Keratinocyte (primary cell): ENCODE results near the gene ZMAT3. TPM values are rescaled to one million over a fixed set of nuclear protein-coding genes. Genes with fewer than 3 reads are reported as not detected.

Source experiments
- DNase-seq: peaks from one replicate; pipeline ENCODE4 v3.0.0-alpha.2; 2011; ENCODE audit warnings: low read depth, missing footprints, low spot score
- FAIRE-seq: peaks from 2 replicates; lab custom pipeline; 2011; peaks lifted over from hg19 to GRCh38; lab: Jason Lieb, UNC
- H2AFZ ChIP-seq: 2 replicates; pipeline ENCODE4 v1.6.0; 2012; ENCODE audit warnings: low read length, control low read depth, inconsistent platforms; ENCODE audit not compliant: control insufficient read depth
- H3K27ac ChIP-seq: 2 replicates; pipeline ENCODE4 v1.5.1; 2011; ENCODE audit warnings: low read length; ENCODE audit not compliant: control insufficient read depth, insufficient read depth
- H3K27me3 ChIP-seq: 3 replicates; pipeline ENCODE4 v1.6.0; 2011; ENCODE audit warnings: low read length; ENCODE audit not compliant: control insufficient read depth, insufficient read depth; ENCODE audit errors: extremely low read depth
- H3K36me3 ChIP-seq, 2 experiments: 2 replicates in 1 of 2; 3 replicates in 1 of 2; pipeline ENCODE4 v1.5.1; 2011; ENCODE audit warnings: low read length in 2 of 2, mild to moderate bottlenecking in 1 of 2; ENCODE audit not compliant: control insufficient read depth in 2 of 2, insufficient read depth in 2 of 2; ENCODE audit errors: extremely low read depth in 1 of 2
- H3K4me1 ChIP-seq: 3 replicates; pipeline ENCODE4 v1.5.1; 2011; ENCODE audit warnings: low read length; ENCODE audit not compliant: control insufficient read depth, insufficient read depth; ENCODE audit errors: extremely low read depth
- H3K4me2 ChIP-seq: 3 replicates; pipeline ENCODE4 v1.6.0; 2011; ENCODE audit warnings: low read depth, low read length; ENCODE audit not compliant: control insufficient read depth, insufficient read depth; ENCODE audit errors: extremely low read depth
- H3K4me3 ChIP-seq, 3 experiments: fragments of 200-600 bp in 1 of 3; sonication (generic) in 1 of 3; 2 replicates in 2 of 3; 3 replicates in 1 of 3; pipeline ENCODE4 v1.5.1; 2011 to 2016; ENCODE audit warnings: low read length in 3 of 3, mild to moderate bottlenecking in 3 of 3, control low read depth in 2 of 3, inconsistent platforms in 1 of 3, low read depth in 1 of 3, mixed read lengths in 1 of 3, mixed run types in 1 of 3, moderate library complexity in 1 of 3; ENCODE audit not compliant: control insufficient read depth in 2 of 3, insufficient read depth in 2 of 3; ENCODE audit errors: extremely low read depth in 1 of 3
- H3K79me2 ChIP-seq: 2 replicates; pipeline ENCODE4 v1.6.0; 2012; ENCODE audit warnings: low read length; ENCODE audit not compliant: control insufficient read depth, insufficient read depth
- H3K9ac ChIP-seq: 3 replicates; pipeline ENCODE4 v1.6.0; 2011; ENCODE audit warnings: low read length; ENCODE audit not compliant: control insufficient read depth, insufficient read depth; ENCODE audit errors: extremely low read depth
- H3K9me1 ChIP-seq: 3 replicates; pipeline ENCODE4 v1.6.0; 2011; ENCODE audit warnings: low read length; ENCODE audit not compliant: control insufficient read depth, insufficient read depth; ENCODE audit errors: extremely low read depth
- H3K9me3 ChIP-seq: 2 replicates; pipeline ENCODE4 v1.5.1; 2012; ENCODE audit warnings: low read depth, low read length; ENCODE audit not compliant: control insufficient read depth
- H4K20me1 ChIP-seq: 3 replicates; pipeline ENCODE4 v1.6.0; 2011; ENCODE audit warnings: low read length; ENCODE audit not compliant: control insufficient read depth, insufficient read depth; ENCODE audit errors: extremely low read depth
- EZH2 ChIP-seq: IDR thresholded peaks from one replicate; pipeline ENCODE4 v1.6.1; 2012; ENCODE audit warnings: inconsistent platforms, mild to moderate bottlenecking, low read length, moderate library complexity
- dilution Hi-C: fragments of 300-500 bp; cut with MboI; formaldehyde crosslinking; loops from one replicate; pipeline ENCODE4 v1.7.0; 2020; ENCODE audit warnings: low sequenced_read_pairs; ENCODE audit not compliant: extremely low pct_ligation_motif_present
- polyA plus RNA-seq, 5 experiments: library from polyadenylated mRNA; depleted of rRNA in 3 of 5; stranded (reverse) in 3 of 5; stranded (forward) in 1 of 5; unstranded in 1 of 5; fragments of >200 nt; gene quantifications; 1 replicate in 1 of 5; 2 replicates in 3 of 5; 3 replicates in 1 of 5; pipeline versions ENCODE4 v1.2.1 to v1.2.3, GENCODE V29; 2011 to 2012; ENCODE audit warnings: missing spikeins in 2 of 5, low read depth in 1 of 5, low replicate concordance in 1 of 5
- TF ChIP-seq, protein P1 (sequence below), 3 experiments: IDR thresholded peaks in 1 of 3; conservative IDR thresholded peaks in 1 of 3; optimal IDR thresholded peaks in 1 of 3; 2 replicates in 2 of 3; 3 replicates in 1 of 3; pipeline versions ENCODE3 to v1.5.1; 2011; ENCODE audit warnings: low read length in 3 of 3, mild to moderate bottlenecking in 3 of 3, moderate library complexity in 2 of 3, control low read depth in 1 of 3, inconsistent platforms in 1 of 3; ENCODE audit not compliant: insufficient read depth in 2 of 3; ENCODE audit errors: extremely low read depth in 1 of 3

Gene ZMAT3
- polyA plus RNA-seq, 1 donor (not counting 4 experiments of a cell fraction or from before 2014, with no cell fraction given), result 15.5 TPM

DNA sequence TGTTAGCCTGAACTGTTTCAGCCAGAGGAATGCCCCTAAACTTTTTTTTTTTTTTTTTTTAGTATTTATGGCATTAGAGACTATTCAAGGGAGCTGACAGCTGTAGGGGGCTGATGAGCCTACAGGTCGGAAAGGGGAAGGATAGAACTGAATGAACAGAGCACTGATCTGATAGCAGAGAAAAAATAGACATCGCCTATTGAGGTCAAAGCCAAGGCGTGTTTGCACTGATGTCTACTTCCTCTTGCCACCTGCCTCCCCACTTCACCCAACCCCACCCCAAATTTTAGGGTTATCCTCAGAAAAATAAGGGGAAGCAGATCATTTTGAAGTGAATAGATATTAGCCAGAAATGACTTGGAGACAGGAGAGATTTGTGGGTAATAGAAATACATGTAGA is 3.0 kb upstream of the ZMAT3 start:
- no peak for FAIRE-seq

DNA sequence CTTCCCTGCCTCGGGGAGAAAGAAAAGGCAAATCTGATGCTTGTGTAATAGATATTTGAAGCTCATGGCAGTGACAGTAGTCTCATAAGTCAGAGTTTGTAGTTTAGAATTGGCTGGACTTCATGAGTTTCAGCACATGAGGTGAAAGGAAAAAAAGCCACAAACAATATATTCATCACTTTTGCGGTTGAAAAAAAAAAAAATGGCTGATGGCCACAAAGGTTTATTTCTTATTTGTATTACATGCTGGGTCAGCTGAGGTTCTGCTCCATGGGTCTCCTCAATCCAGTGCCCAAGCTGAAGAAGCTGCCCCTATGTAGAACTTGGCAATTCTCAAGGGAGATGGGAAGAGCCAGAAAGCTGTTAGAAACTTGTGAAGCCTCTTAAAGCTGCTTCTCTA is 2.2 kb upstream of the ZMAT3 start:
- TF ChIP-seq EZH2, result no peak
- TF ChIP-seq, protein P1, sequence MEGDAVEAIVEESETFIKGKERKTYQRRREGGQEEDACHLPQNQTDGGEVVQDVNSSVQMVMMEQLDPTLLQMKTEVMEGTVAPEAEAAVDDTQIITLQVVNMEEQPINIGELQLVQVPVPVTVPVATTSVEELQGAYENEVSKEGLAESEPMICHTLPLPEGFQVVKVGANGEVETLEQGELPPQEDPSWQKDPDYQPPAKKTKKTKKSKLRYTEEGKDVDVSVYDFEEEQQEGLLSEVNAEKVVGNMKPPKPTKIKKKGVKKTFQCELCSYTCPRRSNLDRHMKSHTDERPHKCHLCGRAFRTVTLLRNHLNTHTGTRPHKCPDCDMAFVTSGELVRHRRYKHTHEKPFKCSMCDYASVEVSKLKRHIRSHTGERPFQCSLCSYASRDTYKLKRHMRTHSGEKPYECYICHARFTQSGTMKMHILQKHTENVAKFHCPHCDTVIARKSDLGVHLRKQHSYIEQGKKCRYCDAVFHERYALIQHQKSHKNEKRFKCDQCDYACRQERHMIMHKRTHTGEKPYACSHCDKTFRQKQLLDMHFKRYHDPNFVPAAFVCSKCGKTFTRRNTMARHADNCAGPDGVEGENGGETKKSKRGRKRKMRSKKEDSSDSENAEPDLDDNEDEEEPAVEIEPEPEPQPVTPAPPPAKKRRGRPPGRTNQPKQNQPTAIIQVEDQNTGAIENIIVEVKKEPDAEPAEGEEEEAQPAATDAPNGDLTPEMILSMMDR (optimal IDR thresholded peaks at IDR 0.05 in 1 of 3, IDR thresholded peaks at IDR 0.05 in 1 of 3, conservative IDR thresholded peaks at IDR 0.05 in 1 of 3; ENCODE audit: extremely low read depth in 1 of 3, insufficient read depth in 2 of 3, low read length in 3 of 3), result no peak
- Histone ChIP-seq H3K9me3 (no peaks in the 10 kb centered on the region), H3K79me2 (peaks cover 25% of the 10 kb centered on the region), H4K20me1 (no peaks in the 10 kb centered on the region), H3K27me3 (no peaks in the 10 kb centered on the region), H3K27ac (no peak overlapping the region), H3K4me3 (no peak overlapping the region), H3K9me1 (no peaks in the 10 kb centered on the region), H2AFZ (no peak overlapping the region), H3K4me2 (no peak overlapping the region), H3K9ac (no peak overlapping the region), H3K36me3 (no peaks in the 10 kb centered on the region), H3K4me1 (peaks cover 21% of the 10 kb centered on the region)
- DNase-seq (no peak), FAIRE-seq (no peak)
- dilution Hi-C loops, result no loop called here

More for the DNA sequence above, 3.0 kb upstream of the ZMAT3 start:
- DNase-seq, result no peak
- Histone ChIP-seq H2AFZ (no peak overlapping the region), H3K27me3 (no peaks in the 10 kb centered on the region), H3K9ac (no peak overlapping the region), H3K9me3 (no peaks in the 10 kb centered on the region), H3K27ac (no peak overlapping the region), H3K36me3 (no peaks in the 10 kb centered on the region), H3K4me2 (no peak overlapping the region), H4K20me1 (no peaks in the 10 kb centered on the region), H3K9me1 (no peaks in the 10 kb centered on the region), H3K79me2 (peaks cover 17% of the 10 kb centered on the region), H3K4me1 (peaks cover 18% of the 10 kb centered on the region), H3K4me3 (no peak overlapping the region)
- dilution Hi-C loops, result no loop called here
- TF ChIP-seq, protein P1 (optimal IDR thresholded peaks at IDR 0.05 in 1 of 3, IDR thresholded peaks at IDR 0.05 in 1 of 3, conservative IDR thresholded peaks at IDR 0.05 in 1 of 3; ENCODE audit: extremely low read depth in 1 of 3, insufficient read depth in 2 of 3, low read length in 3 of 3), result no peak
- TF ChIP-seq EZH2, result no peak
